Astrocyte of the spinal cord (primary cell): Measurements from ENCODE around the gene TMC8.
A peak's percentile ranks its signal among the peaks of the same experiment; 100 is the strongest.
"Not testable (repeated sequence)": the region's sequence is repeated elsewhere in the genome, so short reads cannot be mapped to it uniquely, and the experiment has no call there.

Source experiments
- DNase-seq: peaks from one replicate; pipeline ENCODE4 v3.0.0; 2011; ENCODE audit warnings: low read depth, low spot score
- H3K4me3 ChIP-seq: 2 replicates; pipeline ENCODE4 v1.5.1; 2011; ENCODE audit warnings: low read depth, mild to moderate bottlenecking, low read length, moderate library complexity
- in situ Hi-C: cut with HindIII; loops from 2 replicates; pipeline ENCODE4 v1.10.0; 2017; ENCODE audit warnings: low sequenced_read_pairs
- TF ChIP-seq, protein P1 (sequence below): IDR thresholded peaks from 2 replicates; pipeline ENCODE4 v1.5.1; 2012; ENCODE audit warnings: low read depth, mild to moderate bottlenecking, low read length, inconsistent platforms

Gene TMC8

DNA sequence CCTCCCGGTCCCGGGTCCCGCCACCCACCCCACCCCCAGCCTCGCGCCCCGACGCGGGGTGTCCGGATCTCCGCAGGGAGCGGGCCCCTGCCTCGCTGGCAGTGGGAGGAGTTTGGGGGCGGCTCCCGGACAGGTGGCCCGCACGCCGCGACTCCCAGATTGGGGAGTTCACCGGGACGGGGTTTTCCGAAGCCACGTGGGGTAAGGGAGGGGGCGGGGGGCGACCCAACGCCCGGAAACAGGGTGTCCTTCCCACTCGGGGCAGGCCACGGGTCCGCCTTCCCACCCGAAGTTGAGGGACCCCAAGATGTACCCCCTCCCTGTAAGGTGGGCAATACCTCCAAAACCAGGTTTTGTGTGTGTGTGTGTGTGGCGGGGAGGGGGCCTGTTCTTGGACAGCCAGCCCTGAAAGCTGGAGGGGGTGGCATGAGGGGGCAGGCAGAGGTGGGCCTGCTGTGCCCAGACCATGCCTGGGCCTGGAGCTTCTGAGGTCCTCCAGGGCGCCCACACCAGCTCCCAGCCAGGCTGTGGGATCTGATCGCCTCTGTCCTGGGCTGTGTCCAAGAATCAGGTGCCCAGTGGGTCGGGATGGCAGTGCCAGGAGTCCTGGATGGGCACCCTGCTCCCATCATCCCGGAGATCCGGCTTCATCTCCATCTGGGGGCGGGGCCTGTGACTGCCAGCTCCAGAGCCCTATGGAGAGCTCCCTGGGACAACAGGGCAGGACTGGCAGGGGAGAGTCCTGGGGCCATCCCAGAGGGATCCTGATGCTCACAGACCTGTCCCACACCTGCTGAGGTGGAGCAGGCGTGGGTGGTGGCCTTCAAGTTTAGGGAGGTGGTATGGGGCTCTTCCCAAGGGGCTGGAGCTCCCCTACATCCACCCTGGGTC, 38.6 kb downstream of the TMC8 start:
- in situ Hi-C loops, result no loop called here
- TF ChIP-seq, protein P1, sequence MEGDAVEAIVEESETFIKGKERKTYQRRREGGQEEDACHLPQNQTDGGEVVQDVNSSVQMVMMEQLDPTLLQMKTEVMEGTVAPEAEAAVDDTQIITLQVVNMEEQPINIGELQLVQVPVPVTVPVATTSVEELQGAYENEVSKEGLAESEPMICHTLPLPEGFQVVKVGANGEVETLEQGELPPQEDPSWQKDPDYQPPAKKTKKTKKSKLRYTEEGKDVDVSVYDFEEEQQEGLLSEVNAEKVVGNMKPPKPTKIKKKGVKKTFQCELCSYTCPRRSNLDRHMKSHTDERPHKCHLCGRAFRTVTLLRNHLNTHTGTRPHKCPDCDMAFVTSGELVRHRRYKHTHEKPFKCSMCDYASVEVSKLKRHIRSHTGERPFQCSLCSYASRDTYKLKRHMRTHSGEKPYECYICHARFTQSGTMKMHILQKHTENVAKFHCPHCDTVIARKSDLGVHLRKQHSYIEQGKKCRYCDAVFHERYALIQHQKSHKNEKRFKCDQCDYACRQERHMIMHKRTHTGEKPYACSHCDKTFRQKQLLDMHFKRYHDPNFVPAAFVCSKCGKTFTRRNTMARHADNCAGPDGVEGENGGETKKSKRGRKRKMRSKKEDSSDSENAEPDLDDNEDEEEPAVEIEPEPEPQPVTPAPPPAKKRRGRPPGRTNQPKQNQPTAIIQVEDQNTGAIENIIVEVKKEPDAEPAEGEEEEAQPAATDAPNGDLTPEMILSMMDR, result no peak
- DNase-seq, result peak; percentile 33
- peak overlapping the region; percentile 51 for H3K4me3 ChIP-seq

DNA sequence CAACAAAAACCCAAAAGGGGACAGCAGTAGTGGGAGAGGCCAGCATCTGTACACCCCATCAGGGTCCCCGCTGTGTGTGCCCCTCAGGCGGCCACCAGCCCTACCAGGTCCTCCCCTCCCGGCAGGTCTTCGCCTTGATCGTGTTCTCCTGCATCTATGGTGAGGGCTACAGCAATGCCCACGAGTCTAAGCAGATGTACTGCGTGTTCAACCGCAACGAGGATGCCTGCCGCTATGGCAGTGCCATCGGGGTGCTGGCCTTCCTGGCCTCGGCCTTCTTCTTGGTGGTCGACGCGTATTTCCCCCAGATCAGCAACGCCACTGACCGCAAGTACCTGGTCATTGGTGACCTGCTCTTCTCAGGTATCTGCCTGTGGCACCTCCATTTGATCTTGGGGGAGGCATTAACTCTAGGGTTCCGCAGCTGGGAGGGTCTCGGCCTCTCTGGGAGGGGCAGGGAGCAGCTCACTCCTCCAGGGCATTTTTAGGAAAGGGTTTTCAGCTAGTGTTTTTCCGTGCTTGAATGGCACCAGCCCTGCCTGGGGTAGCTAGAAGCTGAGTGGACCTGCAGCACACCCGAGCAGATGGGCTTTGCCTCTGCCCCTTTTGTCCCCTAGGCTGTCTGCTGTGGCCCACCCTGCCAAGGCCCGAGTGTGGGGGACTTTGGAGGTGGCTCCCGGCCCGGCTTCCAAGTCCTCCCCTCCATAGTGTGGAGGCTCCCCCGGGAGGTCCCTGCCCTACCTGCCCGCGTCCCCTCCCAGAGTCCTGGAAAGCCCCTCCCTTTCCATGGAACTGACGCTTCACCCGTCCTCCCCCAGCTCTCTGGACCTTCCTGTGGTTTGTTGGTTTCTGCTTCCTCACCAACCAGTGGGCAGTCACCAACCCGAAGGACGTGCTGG, 40.4 kb downstream of the TMC8 start:
- no peak overlapping the region for H3K4me3 ChIP-seq
- DNase-seq, result no peak
- TF ChIP-seq, protein P1, result no peak
- in situ Hi-C loops, result no loop called here

DNA sequence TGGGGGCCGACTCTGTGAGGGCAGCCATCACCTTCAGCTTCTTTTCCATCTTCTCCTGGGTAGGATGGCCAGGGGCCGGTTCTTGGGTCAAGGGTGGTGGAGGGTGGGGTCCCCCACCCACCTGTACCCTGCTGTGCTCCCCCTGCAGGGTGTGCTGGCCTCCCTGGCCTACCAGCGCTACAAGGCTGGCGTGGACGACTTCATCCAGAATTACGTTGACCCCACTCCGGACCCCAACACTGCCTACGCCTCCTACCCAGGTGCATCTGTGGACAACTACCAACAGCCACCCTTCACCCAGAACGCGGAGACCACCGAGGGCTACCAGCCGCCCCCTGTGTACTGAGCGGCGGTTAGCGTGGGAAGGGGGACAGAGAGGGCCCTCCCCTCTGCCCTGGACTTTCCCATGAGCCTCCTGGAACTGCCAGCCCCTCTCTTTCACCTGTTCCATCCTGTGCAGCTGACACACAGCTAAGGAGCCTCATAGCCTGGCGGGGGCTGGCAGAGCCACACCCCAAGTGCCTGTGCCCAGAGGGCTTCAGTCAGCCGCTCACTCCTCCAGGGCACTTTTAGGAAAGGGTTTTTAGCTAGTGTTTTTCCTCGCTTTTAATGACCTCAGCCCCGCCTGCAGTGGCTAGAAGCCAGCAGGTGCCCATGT, 41.1 kb downstream of the TMC8 start:
- DNase-seq, H3K4me3 ChIP-seq, in situ Hi-C loops: not testable (repeated sequence)

DNA sequence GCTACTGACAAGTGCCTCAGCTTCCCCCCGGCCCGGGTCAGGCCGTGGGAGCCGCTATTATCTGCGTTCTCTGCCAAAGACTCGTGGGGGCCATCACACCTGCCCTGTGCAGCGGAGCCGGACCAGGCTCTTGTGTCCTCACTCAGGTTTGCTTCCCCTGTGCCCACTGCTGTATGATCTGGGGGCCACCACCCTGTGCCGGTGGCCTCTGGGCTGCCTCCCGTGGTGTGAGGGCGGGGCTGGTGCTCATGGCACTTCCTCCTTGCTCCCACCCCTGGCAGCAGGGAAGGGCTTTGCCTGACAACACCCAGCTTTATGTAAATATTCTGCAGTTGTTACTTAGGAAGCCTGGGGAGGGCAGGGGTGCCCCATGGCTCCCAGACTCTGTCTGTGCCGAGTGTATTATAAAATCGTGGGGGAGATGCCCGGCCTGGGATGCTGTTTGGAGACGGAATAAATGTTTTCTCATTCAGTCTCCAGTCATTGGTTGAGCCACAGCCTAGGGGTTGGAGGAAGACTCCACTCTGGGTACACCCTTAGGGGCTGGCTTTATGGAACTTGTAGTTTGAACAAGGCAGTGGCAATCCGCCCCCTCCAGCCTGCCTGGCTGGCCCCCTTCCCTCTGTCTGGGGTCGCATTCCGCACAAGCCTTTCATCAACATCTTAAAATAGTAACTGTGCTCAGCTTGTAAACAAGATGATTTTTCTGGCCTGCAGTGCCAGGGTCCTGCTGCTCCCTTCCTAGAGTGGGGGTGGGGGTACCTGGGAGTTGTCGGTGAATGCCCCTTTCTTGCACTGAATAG, 41.9 kb downstream of the TMC8 start:
- H3K4me3 ChIP-seq, result no peak overlapping the region
- TF ChIP-seq, protein P1, result no peak
- DNase-seq, result peak; percentile 20
- in situ Hi-C loops, result no loop called here

DNA sequence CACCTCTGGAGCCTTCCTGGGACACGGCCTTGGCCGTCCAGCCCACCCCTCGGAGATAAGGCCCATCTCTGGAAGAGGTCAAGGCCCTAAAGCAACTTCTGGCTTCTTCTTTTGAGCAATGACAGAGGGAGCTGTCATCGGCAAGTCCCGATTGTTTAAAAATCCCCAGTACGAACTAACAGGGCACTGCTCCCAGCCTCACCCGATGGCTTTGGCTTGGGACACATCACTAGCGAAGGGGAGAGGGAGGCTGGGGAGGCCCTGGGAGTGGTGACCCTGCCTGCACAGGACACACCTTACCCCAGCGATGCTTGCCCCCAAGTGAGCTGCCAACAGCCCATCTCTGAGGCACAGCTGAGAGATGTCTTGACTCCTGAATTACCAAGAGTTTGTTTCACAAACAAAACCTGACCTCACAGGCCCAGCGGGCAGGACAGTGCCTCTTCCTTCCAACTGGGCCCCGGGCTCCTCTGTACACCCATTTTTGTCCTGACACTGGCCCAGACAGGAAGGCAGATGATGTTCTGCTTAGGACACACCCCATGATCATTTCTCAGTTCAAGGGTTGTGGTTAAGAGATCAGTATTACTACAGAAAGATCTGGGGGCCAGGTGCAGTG, 42.6 kb downstream of the TMC8 start:
- DNase-seq, result no peak
- in situ Hi-C loops, result no loop called here
- TF ChIP-seq, protein P1, result no peak
- no peak overlapping the region for H3K4me3 ChIP-seq

DNA sequence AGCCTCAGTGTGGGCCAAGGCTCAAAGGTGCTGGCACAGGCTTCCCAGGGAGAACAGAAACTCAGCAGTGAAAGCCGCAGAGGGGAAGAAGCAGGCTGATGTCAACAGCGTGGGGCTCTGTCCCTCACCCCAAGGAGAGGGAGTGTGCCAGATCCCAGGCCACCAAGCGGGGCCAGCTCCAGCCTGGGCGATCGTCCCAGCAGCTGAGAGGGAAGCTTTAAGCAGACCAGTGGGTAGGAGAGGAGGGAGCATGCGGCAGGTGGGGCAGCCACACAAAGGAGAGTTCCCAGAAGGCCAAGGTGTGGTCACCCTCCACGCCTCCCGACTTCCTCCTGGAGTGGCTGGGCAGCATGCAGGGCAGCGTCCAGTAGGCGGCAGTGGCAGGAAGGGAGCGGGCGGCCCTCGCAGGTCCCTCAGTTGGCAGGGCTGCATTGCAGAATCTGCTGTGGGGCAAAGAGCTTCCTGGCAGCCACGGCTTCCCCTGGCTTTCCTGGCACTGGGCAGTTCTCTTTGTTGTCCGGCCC, 43.8 kb downstream of the TMC8 start:
- no peak overlapping the region for H3K4me3 ChIP-seq
- TF ChIP-seq, protein P1, result peak; percentile 13
- DNase-seq, result peak; percentile 8
- in situ Hi-C loops, result no loop called here
